Endothelial cell of umbilical vein (primary cell): ENCODE results near the gene ARNT2. TPM values are rescaled to one million over a fixed set of nuclear protein-coding genes. Genes with fewer than 3 reads are reported as not detected.

Source experiments
- BruUV-seq: library from RNA; stranded (reverse); fragments of 400-500 nt; replicated peaks from 2 replicates; lab custom pipeline; 2021; lab: Mats Ljungman, UMichigan
- CTCF ChIA-PET: fragments of 300-600, 350-600 bp; sonication (Branson Sonifier 250); formaldehyde crosslinking; loops from one replicate; lab custom pipeline; 2021; ENCODE audit warnings: antibody characterized with exemption, inconsistent platforms; lab: Charles Lee
- POLR2A ChIA-PET: fragments of 300-600, 350-600 bp; sonication (Branson Sonifier 250); formaldehyde crosslinking; loops from one replicate; lab custom pipeline; 2021; ENCODE audit warnings: antibody characterized with exemption, inconsistent platforms; lab: Charles Lee
- DNase-seq: peaks from one replicate; pipeline ENCODE4 v3.0.0-alpha.2; 2011; ENCODE audit warnings: low read depth, low spot score
- FAIRE-seq: peaks from 2 replicates; lab custom pipeline; 2011; peaks lifted over from hg19 to GRCh38; lab: Jason Lieb, UNC
- H2AFZ ChIP-seq: 2 replicates; pipeline ENCODE4 v1.6.0; 2012; ENCODE audit warnings: low read depth, low read length, control low read depth, inconsistent platforms
- H3K27ac ChIP-seq: 2 replicates; pipeline ENCODE4 v1.5.1; 2011; ENCODE audit warnings: low read depth, mild to moderate bottlenecking, control low read depth, low read length, moderate library complexity; ENCODE audit not compliant: insufficient read depth
- H3K27me3 ChIP-seq, 2 experiments: 2 replicates each; pipeline versions ENCODE4 v1.6.0 to v1.6.1; 2011; ENCODE audit warnings: low read length in 2 of 2, mixed read lengths in 1 of 2; ENCODE audit not compliant: control insufficient read depth in 2 of 2, insufficient read depth in 2 of 2
- H3K36me3 ChIP-seq, 2 experiments: 2 replicates in 1 of 2; 3 replicates in 1 of 2; pipeline ENCODE4 v1.5.1; 2011; ENCODE audit warnings: low read length in 2 of 2, mild to moderate bottlenecking in 1 of 2, moderate library complexity in 1 of 2; ENCODE audit not compliant: control insufficient read depth in 2 of 2, insufficient read depth in 2 of 2; ENCODE audit errors: extremely low read depth in 1 of 2
- H3K4me1 ChIP-seq: 3 replicates; pipeline ENCODE4 v1.5.1; 2011; ENCODE audit warnings: mild to moderate bottlenecking, low read length; ENCODE audit not compliant: control insufficient read depth, insufficient read depth; ENCODE audit errors: extremely low read depth
- H3K4me2 ChIP-seq: 2 replicates; pipeline ENCODE4 v1.6.1; 2011; ENCODE audit warnings: low read length, control low read depth, mixed read lengths; ENCODE audit not compliant: insufficient read depth
- H3K4me3 ChIP-seq, 3 experiments: fragments of 200-600 bp in 1 of 3; sonication (generic), shearing (Covaris generic) in 1 of 3; replicated peaks in 1 of 3; 2 replicates each; pipeline ENCODE4 v1.5.1; 2011 to 2016; ENCODE audit warnings: control low read depth in 3 of 3, low read length in 3 of 3, mild to moderate bottlenecking in 2 of 3, inconsistent platforms in 1 of 3, low read depth in 1 of 3, moderate library complexity in 1 of 3; ENCODE audit not compliant: insufficient read depth in 1 of 3
- H3K79me2 ChIP-seq: 2 replicates; pipeline ENCODE4 v1.6.0; 2012; ENCODE audit warnings: low read length, inconsistent platforms; ENCODE audit not compliant: control insufficient read depth, insufficient read depth
- H3K9ac ChIP-seq: replicated peaks from 2 replicates; pipeline ENCODE3; 2011; ENCODE audit warnings: low read length, control low read depth; ENCODE audit not compliant: insufficient read depth; ENCODE audit errors: extremely low read depth
- H3K9me1 ChIP-seq: replicated peaks from 3 replicates; pipeline ENCODE4 v1.6.0; 2011; ENCODE audit warnings: mild to moderate bottlenecking, low read length; ENCODE audit not compliant: control insufficient read depth, insufficient read depth; ENCODE audit errors: extremely low read depth
- H3K9me3 ChIP-seq: replicated peaks from 2 replicates; pipeline ENCODE4 v1.5.1; 2012; ENCODE audit warnings: low read length, inconsistent platforms; ENCODE audit not compliant: control insufficient read depth, insufficient read depth
- H4K20me1 ChIP-seq: replicated peaks from 2 replicates; pipeline ENCODE3; 2011; ENCODE audit warnings: mild to moderate bottlenecking, low read length; ENCODE audit not compliant: control insufficient read depth, insufficient read depth; ENCODE audit errors: extremely low read depth
- EZH2 ChIP-seq: IDR thresholded peaks from 2 replicates; pipeline ENCODE4 v1.6.1; 2012; ENCODE audit warnings: borderline replicate concordance, low read depth, mild to moderate bottlenecking, moderate library complexity, low read length, inconsistent platforms; ENCODE audit not compliant: severe bottlenecking
- FOS ChIP-seq: IDR thresholded peaks from 2 replicates; pipeline ENCODE4 v1.6.1; 2011; ENCODE audit warnings: mild to moderate bottlenecking, low read length, moderate library complexity, borderline replicate concordance; ENCODE audit not compliant: insufficient read depth
- GATA2 ChIP-seq: IDR thresholded peaks from 2 replicates; pipeline ENCODE4 v1.7.0; 2011; ENCODE audit warnings: low read depth, mild to moderate bottlenecking, moderate library complexity, mixed read lengths, low read length; ENCODE audit not compliant: insufficient read length, insufficient read depth
- JUN ChIP-seq: IDR thresholded peaks from 2 replicates; pipeline ENCODE4 v1.6.1; 2011; ENCODE audit warnings: borderline replicate concordance, low read depth; ENCODE audit not compliant: insufficient read length, insufficient read depth
- MAX ChIP-seq: IDR thresholded peaks from 2 replicates; pipeline ENCODE4 v1.6.1; 2011; ENCODE audit not compliant: insufficient read depth, insufficient read length
- MYC ChIP-seq: IDR thresholded peaks from one replicate; pipeline ENCODE4 v1.6.1; 2011; ENCODE audit warnings: mild to moderate bottlenecking, low read depth, low read length
- POLR2A ChIP-seq: IDR thresholded peaks from 2 replicates; pipeline ENCODE4 v1.6.1; 2012; ENCODE audit warnings: low read depth, mild to moderate bottlenecking, control low read depth, low read length
- POLR2AphosphoS5 ChIP-seq: IDR thresholded peaks from 2 replicates; pipeline ENCODE4 v1.6.1; 2012; ENCODE audit warnings: low read depth, mild to moderate bottlenecking, control low read depth, low read length, moderate library complexity; ENCODE audit not compliant: insufficient read depth
- dilution Hi-C: fragments of 300-500 bp; cut with MboI; formaldehyde crosslinking; loops from one replicate; pipeline ENCODE4 v1.15.0; 2019; ENCODE audit warnings: low sequenced_read_pairs; ENCODE audit not compliant: extremely low pct_ligation_motif_present
- intact Hi-C: fragments of 100-400 bp; cut with micrococcal nuclease; formaldehyde crosslinking; loops from one replicate; pipeline ENCODE4 v1.10.0; 2022
- polyA plus RNA-seq, 4 experiments: library from polyadenylated mRNA; depleted of rRNA in 3 of 4; stranded (reverse) in 3 of 4; unstranded in 1 of 4; fragments of >200 nt; gene quantifications; 2 replicates each; pipeline versions ENCODE4 v1.2.1 to v1.2.3, GENCODE V29; 2011 to 2012; ENCODE audit warnings: missing spikeins in 1 of 4
- total RNA-seq: library from RNA; stranded (reverse); gene quantifications from 2 replicates; pipeline ENCODE4 v1.2.3, GENCODE V29; 2021
- TF ChIP-seq, protein P1 (sequence below), 2 donors: IDR thresholded peaks; 1 replicate in 1 of 2; 2 replicates in 1 of 2; pipeline ENCODE4 v1.5.1; 2011; ENCODE audit warnings: low read length in 2 of 2, mild to moderate bottlenecking in 2 of 2, moderate library complexity in 2 of 2, control low read depth in 1 of 2, inconsistent platforms in 1 of 2, low read depth in 1 of 2; ENCODE audit not compliant: insufficient read depth in 1 of 2; ENCODE audit errors: extremely low read depth in 1 of 2

ARNT2 gene
- total and polyA plus RNA-seq, 2 donors (not counting 3 experiments of a cell fraction or from before 2014, with no cell fraction given): 0.03 to 0.20 TPM

- BruUV-seq: no TSS peak
Observed at GRCh38 chr15:80608688-80609087, 204.5 kb downstream of the ARNT2 start.

DNA sequence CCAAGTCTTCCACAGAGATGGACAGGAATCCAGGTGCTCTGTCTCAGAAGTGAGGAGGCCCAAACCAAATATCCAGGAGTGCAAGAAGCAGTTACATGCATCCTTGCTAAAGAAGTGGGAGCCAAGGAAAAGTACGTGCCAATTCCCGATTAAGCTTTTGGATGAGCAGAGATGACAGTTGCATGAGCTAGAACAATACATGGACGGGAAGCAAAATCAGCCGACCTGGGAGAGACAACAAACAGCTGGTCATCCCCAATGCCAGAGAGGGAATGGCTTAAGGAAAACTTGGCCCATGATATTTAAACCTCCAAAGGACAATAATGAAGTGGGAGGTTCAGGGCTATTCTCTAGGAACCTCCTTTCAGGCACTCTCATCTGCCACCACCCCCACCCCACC, 204.9 kb downstream of the ARNT2 start:
- BruUV-seq: no TSS peak
- H3K9me1 ChIP-seq: no peaks in the 10 kb centered on the region
- H3K4me1 ChIP-seq: peaks cover 21% of the 10 kb centered on the region
- no peaks in the 10 kb centered on the region for H3K27me3 ChIP-seq
- CTCF ChIA-PET: interaction anchor here (1.2 to 3.6 kb wide), 3 partner anchors 11 to 167 kb away, joined by 3 to 24 read pairs (median 17); no protein-coding TSS in a partner anchor
- H3K27ac ChIP-seq: no peak overlapping the region
- no peaks in the 10 kb centered on the region for H3K9me3 ChIP-seq
- dilution Hi-C loops: no loop called here
- no peaks in the 10 kb centered on the region for H3K79me2 ChIP-seq
- no peak overlapping the region for H2AFZ ChIP-seq
- no peaks in the 10 kb centered on the region for H4K20me1 ChIP-seq
- DNase-seq: no peak
- TF ChIP-seq POLR2AphosphoS5: no peak
- no peak for TF ChIP-seq FOS
- TF ChIP-seq, protein P1, sequence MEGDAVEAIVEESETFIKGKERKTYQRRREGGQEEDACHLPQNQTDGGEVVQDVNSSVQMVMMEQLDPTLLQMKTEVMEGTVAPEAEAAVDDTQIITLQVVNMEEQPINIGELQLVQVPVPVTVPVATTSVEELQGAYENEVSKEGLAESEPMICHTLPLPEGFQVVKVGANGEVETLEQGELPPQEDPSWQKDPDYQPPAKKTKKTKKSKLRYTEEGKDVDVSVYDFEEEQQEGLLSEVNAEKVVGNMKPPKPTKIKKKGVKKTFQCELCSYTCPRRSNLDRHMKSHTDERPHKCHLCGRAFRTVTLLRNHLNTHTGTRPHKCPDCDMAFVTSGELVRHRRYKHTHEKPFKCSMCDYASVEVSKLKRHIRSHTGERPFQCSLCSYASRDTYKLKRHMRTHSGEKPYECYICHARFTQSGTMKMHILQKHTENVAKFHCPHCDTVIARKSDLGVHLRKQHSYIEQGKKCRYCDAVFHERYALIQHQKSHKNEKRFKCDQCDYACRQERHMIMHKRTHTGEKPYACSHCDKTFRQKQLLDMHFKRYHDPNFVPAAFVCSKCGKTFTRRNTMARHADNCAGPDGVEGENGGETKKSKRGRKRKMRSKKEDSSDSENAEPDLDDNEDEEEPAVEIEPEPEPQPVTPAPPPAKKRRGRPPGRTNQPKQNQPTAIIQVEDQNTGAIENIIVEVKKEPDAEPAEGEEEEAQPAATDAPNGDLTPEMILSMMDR (IDR thresholded peaks at IDR 0.05; ENCODE audit: extremely low read depth in 1 of 2, insufficient read depth in 1 of 2, low read depth in 1 of 2, low read length in 2 of 2): no peak
- TF ChIP-seq MAX: no peak
- no peak for TF ChIP-seq MYC
- no peak for TF ChIP-seq EZH2
- no peak for TF ChIP-seq JUN
- TF ChIP-seq GATA2: no peak
- no peak for TF ChIP-seq POLR2A
- no peak for FAIRE-seq
- no peak overlapping the region for H3K4me3 ChIP-seq
- H3K36me3 ChIP-seq: no peaks in the 10 kb centered on the region
- H3K9ac ChIP-seq: no peak overlapping the region
- POLR2A ChIA-PET: interaction anchor here (0.6 kb wide), 1 partner anchor 1904 kb away, joined by 3 read pairs; no protein-coding TSS in a partner anchor
- intact Hi-C loops: loop anchor here (1.0 kb wide), 2 partner anchors 12 to 20 kb away; no protein-coding TSS in a partner anchor
- H3K4me2 ChIP-seq: no peak overlapping the region

More at GRCh38 chr15:80608688-80609087, 204.5 kb downstream of the ARNT2 start:
- no peaks in the 10 kb centered on the region for H3K9me3 ChIP-seq
- no peak for TF ChIP-seq MYC
- TF ChIP-seq FOS: no peak
- no peak for TF ChIP-seq JUN
- TF ChIP-seq POLR2AphosphoS5: no peak
- no peak for TF ChIP-seq EZH2
- H3K4me1 ChIP-seq: peaks cover 21% of the 10 kb centered on the region
- ChIA-PET POLR2A (interaction anchor here (0.6 kb wide), 1 partner anchor 1904 kb away, joined by 3 read pairs; no protein-coding TSS in a partner anchor), CTCF (interaction anchor here (1.2 to 3.6 kb wide), 2 partner anchors 41 to 168 kb away, joined by 3 to 24 read pairs; no protein-coding TSS in a partner anchor)
- peak; percentile 26 for FAIRE-seq
- no peak overlapping the region for H3K27ac ChIP-seq
- no peaks in the 10 kb centered on the region for H3K9me1 ChIP-seq
- no peaks in the 10 kb centered on the region for H3K36me3 ChIP-seq
- no peaks in the 10 kb centered on the region for H3K79me2 ChIP-seq
- no peak for DNase-seq
- no peak overlapping the region for H2AFZ ChIP-seq
- dilution Hi-C loops (no loop called here), intact Hi-C loops (loop anchor here (1.0 kb wide), 2 partner anchors 13 to 19 kb away; no protein-coding TSS in a partner anchor)
- no peak overlapping the region for H3K4me2 ChIP-seq
- H3K4me3 ChIP-seq: no peak overlapping the region
- H4K20me1 ChIP-seq: no peaks in the 10 kb centered on the region
- H3K9ac ChIP-seq: no peak overlapping the region
- no peaks in the 10 kb centered on the region for H3K27me3 ChIP-seq
